SJCRH30 (cell line): ENCODE results near the gene PLEKHA5. TPM values are rescaled to one million over a fixed set of nuclear protein-coding genes. Genes with fewer than 3 reads are reported as not detected.
A peak's percentile ranks its signal among the peaks of the same experiment; 100 is the strongest.
"Not testable (repeated sequence)": the region's sequence is repeated elsewhere in the genome, so short reads cannot be mapped to it uniquely, and the experiment has no call there.

Source experiments
- DNase-seq, 2 experiments: peaks; one replicate each; pipeline ENCODE4 v3.0.0-alpha.2; 2015 to 2020
- H3K27ac ChIP-seq: fragments of 250-450 bp; sonication (Bioruptor Pico); 2 replicates; pipeline ENCODE4 v1.5.1; 2020; ENCODE audit warnings: mild to moderate bottlenecking, moderate library complexity
- H3K27me3 ChIP-seq: fragments of 250-450 bp; sonication (Bioruptor Pico); 2 replicates; pipeline ENCODE4 v1.5.1; 2020; ENCODE audit warnings: mild to moderate bottlenecking, moderate library complexity
- H3K36me3 ChIP-seq: fragments of 250-450 bp; sonication (Bioruptor Pico); 2 replicates; pipeline ENCODE4 v1.5.1; 2020; ENCODE audit warnings: mild to moderate bottlenecking, moderate library complexity
- H3K4me1 ChIP-seq: fragments of 250-450 bp; sonication (Bioruptor Pico); 2 replicates; pipeline ENCODE4 v1.5.1; 2020; ENCODE audit warnings: mild to moderate bottlenecking, moderate library complexity
- H3K4me3 ChIP-seq: fragments of 250-450 bp; sonication (Bioruptor Pico); 2 replicates; pipeline ENCODE4 v1.5.1; 2020; ENCODE audit warnings: mild to moderate bottlenecking, moderate library complexity
- H3K9me3 ChIP-seq: fragments of 250-450 bp; sonication (Bioruptor Pico); replicated peaks from 2 replicates; pipeline ENCODE4 v1.5.1; 2020; ENCODE audit warnings: mild to moderate bottlenecking, moderate library complexity
- total RNA-seq: library from RNA; depleted of rRNA; stranded (reverse); fragments of >200 nt; shearing (Covaris generic); gene quantifications from 2 replicates; pipeline ENCODE4 v1.2.3, GENCODE V29; 2014

Gene PLEKHA5
- total RNA-seq, 1 experiment from 2014 or later = 19.3 TPM

- DNase-seq = no peak
- no peaks in the 10 kb centered on the region for H3K9me3 ChIP-seq
- H3K27me3 ChIP-seq = no peaks in the 10 kb centered on the region
- H3K4me1 ChIP-seq = no peaks in the 10 kb centered on the region
- no peak overlapping the region for H3K27ac ChIP-seq
- no peak overlapping the region for H3K4me3 ChIP-seq
- H3K36me3 ChIP-seq = no peaks in the 10 kb centered on the region
These were observed 171.7 kb downstream of the PLEKHA5 start for GRCh38 chr12:19301223-19301622.

DNA sequence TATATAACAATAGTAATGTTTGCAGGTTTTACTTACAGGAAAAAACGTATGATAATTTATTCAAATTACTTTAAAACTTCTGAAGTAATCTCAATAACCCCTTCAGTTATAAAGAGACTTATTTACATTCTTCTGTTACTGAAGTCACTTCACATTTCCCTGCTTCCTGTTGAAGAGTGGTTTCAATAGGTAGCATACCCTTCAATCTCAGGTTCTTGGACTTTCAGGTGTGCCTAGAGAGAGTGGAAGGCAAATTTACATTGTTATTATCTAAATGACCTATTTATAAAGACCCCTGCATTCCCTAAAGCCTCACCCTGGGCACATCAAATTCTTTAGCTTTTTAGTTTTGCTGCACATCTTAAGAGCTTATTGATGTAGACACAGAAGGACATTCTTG is 172.2 kb downstream of the PLEKHA5 start:
- DNase-seq = no peak
- H3K27ac ChIP-seq = no peak overlapping the region
- no peaks in the 10 kb centered on the region for H3K9me3 ChIP-seq
- no peaks in the 10 kb centered on the region; the same call in 1 of the 2 replicates for H3K36me3 ChIP-seq
- no peak overlapping the region for H3K4me3 ChIP-seq
- H3K4me1 ChIP-seq = no peaks in the 10 kb centered on the region
- H3K27me3 ChIP-seq = no peaks in the 10 kb centered on the region

GRCh38 chr12:19302100-19302640 is 172.6 kb downstream of the PLEKHA5 start:
- no peak overlapping the region for H3K27ac ChIP-seq
- H3K27me3 ChIP-seq = no peaks in the 10 kb centered on the region

GRCh38 chr12:19303496-19303895 is 174.0 kb downstream of the PLEKHA5 start:
- no peaks in the 10 kb centered on the region for H3K27me3 ChIP-seq
- H3K4me1 ChIP-seq = no peaks in the 10 kb centered on the region
- H3K36me3 ChIP-seq = no peaks in the 10 kb centered on the region; the same call in 1 of the 2 replicates
- H3K27ac ChIP-seq = no peak overlapping the region
- no peak overlapping the region for H3K4me3 ChIP-seq
- no peak for DNase-seq
- no peaks in the 10 kb centered on the region for H3K9me3 ChIP-seq

More at GRCh38 chr12:19302100-19302640, 172.6 kb downstream of the PLEKHA5 start:
- DNase-seq = no peak
- Histone ChIP-seq H3K4me1 (no peaks in the 10 kb centered on the region), H3K36me3 (no peaks in the 10 kb centered on the region; the same call in 1 of the 2 replicates), H3K4me3 (no peak overlapping the region), H3K9me3 (no peaks in the 10 kb centered on the region)

- no peaks in the 10 kb centered on the region; the same call in 1 of the 2 replicates for H3K36me3 ChIP-seq
- no peak for DNase-seq
- H3K9me3 ChIP-seq = no peaks in the 10 kb centered on the region
- no peak overlapping the region for H3K27ac ChIP-seq
- H3K4me1 ChIP-seq = no peaks in the 10 kb centered on the region
- H3K4me3 ChIP-seq = no peak overlapping the region
- no peaks in the 10 kb centered on the region for H3K27me3 ChIP-seq
These were observed 174.7 kb downstream of the PLEKHA5 start for GRCh38 chr12:19304149-19304750.

GRCh38 chr12:19305621-19306020 is 176.1 kb downstream of the PLEKHA5 start:
- not testable (repeated sequence) for H3K36me3 ChIP-seq, H3K27me3 ChIP-seq, H3K4me1 ChIP-seq, H3K27ac ChIP-seq, DNase-seq, H3K9me3 ChIP-seq, H3K4me3 ChIP-seq

DNA sequence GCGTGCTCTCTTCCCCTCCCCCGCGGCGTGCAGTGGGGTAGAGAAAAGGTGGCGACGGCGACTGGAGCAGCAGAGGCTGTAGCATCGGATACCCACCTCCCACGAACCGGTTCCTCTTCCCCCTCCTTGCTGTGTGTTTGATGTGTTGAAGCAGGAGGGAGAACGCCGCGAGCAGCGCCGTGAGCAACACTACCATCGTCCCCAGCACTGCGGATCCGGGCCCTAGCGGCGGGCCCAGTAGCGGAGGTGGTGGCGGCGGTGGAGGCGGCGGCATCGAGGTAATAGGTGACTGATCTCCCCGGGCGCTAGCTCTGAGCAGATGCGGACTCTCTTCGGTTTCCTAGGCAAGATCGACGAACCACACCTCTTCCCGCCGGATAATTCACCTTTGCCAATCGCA is 176.8 kb downstream of the PLEKHA5 start:
- Histone ChIP-seq H3K36me3 (no peaks in the 10 kb centered on the region; the same call in 1 of the 2 replicates), H3K27me3 (no peaks in the 10 kb centered on the region), H3K4me1 (no peaks in the 10 kb centered on the region), H3K27ac (no peak overlapping the region), H3K4me3 (no peak overlapping the region), H3K9me3 (no peaks in the 10 kb centered on the region)
- no peak for DNase-seq

DNA sequence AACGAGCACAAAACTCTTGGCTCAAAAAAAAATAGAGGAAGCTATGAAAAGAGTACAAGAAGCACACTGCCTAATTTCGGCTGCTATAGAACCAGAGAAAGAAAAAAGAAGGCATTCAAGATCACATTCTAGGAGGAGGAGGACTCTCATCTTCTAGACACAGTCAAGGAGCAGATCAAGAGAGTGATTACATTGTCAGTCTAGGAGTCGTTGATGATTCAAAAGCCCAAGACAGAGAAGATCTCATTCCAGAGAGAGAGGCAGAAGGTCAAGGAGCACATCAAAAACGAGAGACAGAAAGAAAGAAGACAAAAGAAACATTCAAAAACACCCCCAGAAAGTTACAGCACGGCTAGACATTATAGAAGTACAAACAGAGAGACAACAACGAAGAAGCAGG is 177.9 kb downstream of the PLEKHA5 start:
- Histone ChIP-seq H3K36me3 (no peaks in the 10 kb centered on the region; the same call in 1 of the 2 replicates), H3K4me3 (no peak overlapping the region), H3K4me1 (no peaks in the 10 kb centered on the region), H3K27ac (no peak overlapping the region), H3K9me3 (no peaks in the 10 kb centered on the region), H3K27me3 (no peaks in the 10 kb centered on the region)
- DNase-seq = no peak

DNA sequence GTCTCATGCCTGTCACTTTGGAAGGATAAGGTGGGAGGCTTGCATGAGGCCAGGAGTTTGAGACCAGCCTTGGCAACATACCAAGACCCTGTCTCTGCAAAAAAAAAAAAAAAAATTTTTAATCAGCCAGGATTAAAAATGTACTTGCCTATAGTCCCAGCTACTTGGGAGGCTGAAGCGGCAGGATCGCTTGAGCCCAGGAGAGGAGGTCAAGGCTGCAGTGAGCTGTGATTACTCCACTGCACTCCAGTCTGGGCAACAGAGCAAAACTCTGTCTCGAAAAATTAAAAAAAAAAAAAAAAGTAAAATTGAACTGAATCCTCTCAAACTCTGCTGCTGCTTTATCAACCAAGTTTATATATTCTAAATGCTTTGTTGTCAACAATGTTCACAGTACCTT is 181.6 kb downstream of the PLEKHA5 start:
- H3K27me3 ChIP-seq = no peaks in the 10 kb centered on the region
- H3K27ac ChIP-seq = no peak overlapping the region
- H3K36me3 ChIP-seq = no peaks in the 10 kb centered on the region; the same call in 1 of the 2 replicates

GRCh38 chr12:19312637-19313036 is 183.1 kb downstream of the PLEKHA5 start:
- H3K4me1 ChIP-seq = no peaks in the 10 kb centered on the region
- no peak overlapping the region for H3K27ac ChIP-seq
- no peaks in the 10 kb centered on the region for H3K9me3 ChIP-seq
- no peak for DNase-seq
- H3K36me3 ChIP-seq = no peaks in the 10 kb centered on the region
- H3K27me3 ChIP-seq = no peaks in the 10 kb centered on the region
- H3K4me3 ChIP-seq = no peak overlapping the region

More for the DNA sequence above, 181.6 kb downstream of the PLEKHA5 start:
- DNase-seq = no peak
- H3K4me1 ChIP-seq = no peaks in the 10 kb centered on the region
- no peaks in the 10 kb centered on the region for H3K9me3 ChIP-seq
- no peak overlapping the region for H3K4me3 ChIP-seq

DNA sequence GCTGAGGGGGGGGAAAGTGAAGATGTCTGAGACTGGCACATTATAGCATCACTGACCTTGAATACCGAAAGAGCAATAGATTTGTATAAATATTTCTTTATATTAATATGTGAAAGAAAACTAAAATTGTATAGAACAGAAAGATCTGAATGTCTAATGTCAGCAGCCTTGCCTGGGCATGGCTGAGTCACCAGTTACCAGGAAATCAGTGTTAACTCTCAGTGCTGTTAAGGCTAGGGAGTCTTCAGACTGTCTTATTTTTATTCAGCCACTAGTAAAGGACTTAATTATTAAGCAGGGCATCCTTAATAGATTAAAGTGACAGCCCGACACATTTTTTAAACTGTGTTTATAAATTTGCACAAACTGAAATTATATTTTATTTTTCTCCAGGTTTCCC is 186.9 kb downstream of the PLEKHA5 start:
- Histone ChIP-seq H3K4me3 (no peak overlapping the region), H3K9me3 (no peaks in the 10 kb centered on the region), H3K36me3 (no peaks in the 10 kb centered on the region), H3K27ac (no peak overlapping the region), H3K27me3 (no peaks in the 10 kb centered on the region), H3K4me1 (no peaks in the 10 kb centered on the region)
- DNase-seq = no peak

DNA sequence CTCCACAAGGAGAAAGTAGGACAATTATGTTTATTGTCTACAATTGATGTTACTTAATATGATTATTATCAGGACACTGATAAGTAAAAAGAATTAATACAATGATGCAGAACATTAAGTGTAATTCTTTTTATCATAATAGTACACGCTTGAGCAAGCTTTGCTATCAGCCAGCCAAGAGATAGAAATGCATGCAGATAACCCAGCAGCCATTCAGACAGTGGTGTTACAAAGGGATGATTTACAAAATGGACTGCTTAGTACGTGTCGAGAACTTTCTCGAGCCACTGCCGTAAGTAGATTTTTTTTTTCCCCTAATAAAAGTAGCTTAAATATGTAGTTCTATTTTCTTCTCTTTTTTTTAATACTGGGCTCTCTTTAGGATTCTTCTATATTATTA is 192.8 kb downstream of the PLEKHA5 start:
- Histone ChIP-seq H3K4me1 (no peaks in the 10 kb centered on the region), H3K27ac (no peak overlapping the region), H3K36me3 (peaks cover 7% of the 10 kb centered on the region; the same call in 1 of the 2 replicates), H3K9me3 (0 out of 2 replicates have a peak, but pooled peaks cover 2% of the 10 kb centered on the region), H3K27me3 (no peaks in the 10 kb centered on the region), H3K4me3 (no peak overlapping the region)
- DNase-seq = no peak

DNA sequence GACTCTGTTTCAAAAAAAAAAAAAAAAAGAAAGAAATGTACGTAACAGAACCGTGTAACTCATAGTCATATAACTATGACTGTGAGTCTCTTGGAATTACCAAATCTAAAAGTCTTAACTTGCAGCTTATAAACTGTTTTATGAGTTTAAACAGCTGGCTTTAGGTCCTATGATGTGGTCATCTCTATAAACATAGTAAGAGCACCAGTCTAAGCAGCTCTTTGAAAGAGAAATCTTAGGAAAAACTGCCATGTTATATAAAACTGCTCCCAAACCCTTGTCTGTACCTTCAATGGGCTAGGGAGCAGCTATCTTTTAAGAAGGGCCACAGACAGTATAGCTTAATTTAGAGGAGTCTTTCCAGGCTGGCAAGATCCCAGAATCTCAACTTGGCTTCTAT is 194.3 kb downstream of the PLEKHA5 start:
- DNase-seq = peak in 1 of 2 experiments; percentile 29
- H3K9me3 ChIP-seq = 0 out of 2 replicates have a peak, but pooled peaks cover 2% of the 10 kb centered on the region
- no peaks in the 10 kb centered on the region for H3K4me1 ChIP-seq
- H3K36me3 ChIP-seq = peaks cover 7% of the 10 kb centered on the region; the same call in 1 of the 2 replicates
- H3K27me3 ChIP-seq = no peaks in the 10 kb centered on the region
- H3K27ac ChIP-seq = no peak overlapping the region
- no peak overlapping the region for H3K4me3 ChIP-seq

DNA sequence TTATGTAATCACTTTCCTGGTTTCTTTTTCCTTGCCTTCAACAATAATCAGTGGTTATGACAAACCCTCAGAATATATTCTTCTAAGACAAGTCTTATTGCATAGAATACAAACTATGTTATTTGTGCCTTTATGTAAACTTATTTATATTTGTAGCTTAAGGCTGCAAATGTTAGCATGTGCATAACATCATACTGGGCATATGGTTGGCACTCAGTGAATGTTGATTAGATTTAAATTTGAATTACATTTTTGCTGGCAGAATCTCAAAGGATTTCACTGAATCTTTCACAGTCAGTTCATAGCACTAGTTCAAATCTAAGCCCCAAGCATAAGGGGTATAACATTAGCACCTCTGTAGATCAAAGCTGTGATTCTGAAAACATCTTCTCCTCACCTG is 196.6 kb downstream of the PLEKHA5 start:
- H3K9me3 ChIP-seq = 0 out of 2 replicates have a peak, but pooled peaks cover 2% of the 10 kb centered on the region
- peaks cover 7% of the 10 kb centered on the region; the same call in 1 of the 2 replicates for H3K36me3 ChIP-seq
- H3K27me3 ChIP-seq = no peaks in the 10 kb centered on the region
- H3K27ac ChIP-seq = no peak overlapping the region
- no peak overlapping the region for H3K4me3 ChIP-seq
- H3K4me1 ChIP-seq = no peaks in the 10 kb centered on the region
- no peak for DNase-seq

DNA sequence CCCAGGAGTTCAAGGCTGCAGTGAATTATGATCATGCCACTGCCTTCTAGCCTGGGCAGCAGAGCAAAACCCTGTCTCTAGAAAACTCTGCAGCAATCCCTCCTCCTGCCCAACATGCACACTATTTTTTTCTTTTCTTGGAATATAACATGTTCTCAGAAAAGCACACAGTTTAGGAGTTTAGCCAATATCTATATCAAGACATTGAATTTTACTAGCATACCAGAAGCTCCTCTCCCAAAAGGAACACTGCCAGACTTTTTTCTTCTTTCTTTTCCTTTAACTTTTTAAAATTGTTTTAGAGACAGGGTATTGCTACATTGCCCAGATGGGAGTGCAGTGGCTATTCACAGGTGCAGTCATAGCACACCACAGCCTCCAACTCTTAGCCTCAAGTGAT is 202.7 kb downstream of the PLEKHA5 start:
- no peaks in the 10 kb centered on the region for H3K9me3 ChIP-seq
- H3K27ac ChIP-seq = no peak overlapping the region
- H3K4me3 ChIP-seq = no peak overlapping the region
- H3K27me3 ChIP-seq = no peaks in the 10 kb centered on the region
- DNase-seq = no peak
- no peaks in the 10 kb centered on the region for H3K36me3 ChIP-seq
- no peaks in the 10 kb centered on the region for H3K4me1 ChIP-seq

GRCh38 chr12:19338405-19338804 is 208.9 kb downstream of the PLEKHA5 start:
- H3K27me3 ChIP-seq = no peaks in the 10 kb centered on the region
- H3K4me1 ChIP-seq = no peaks in the 10 kb centered on the region
- DNase-seq = no peak
- no peak overlapping the region for H3K27ac ChIP-seq
- H3K36me3 ChIP-seq = peaks cover 9% of the 10 kb centered on the region; the same call in 1 of the 2 replicates
- no peaks in the 10 kb centered on the region for H3K9me3 ChIP-seq
- no peak overlapping the region for H3K4me3 ChIP-seq
